Amniotic stem cell (primary cell): ENCODE measurements around the gene ATP1A3.
"Not testable (repeated sequence)": the region's sequence is repeated elsewhere in the genome, so short reads cannot be mapped to it uniquely, and the experiment has no call there.

Experiments
- DNase-seq: peaks from one replicate; lab custom pipeline; 2025; lab: John Stamatoyannopoulos, UW

Gene ATP1A3

GRCh38 chr19:42010245-42011126 is 16.5 kb upstream of the ATP1A3 start:
- DNase-seq = no peak

- DNase-seq = no peak
Measured at GRCh38 chr19:42006569-42006968, 12.5 kb upstream of the ATP1A3 start.

- no peak for DNase-seq
Measured at GRCh38 chr19:42005504-42005903, 11.5 kb upstream of the ATP1A3 start.

GRCh38 chr19:42003506-42004294 is 9.7 kb upstream of the ATP1A3 start:
- DNase-seq = no peak

GRCh38 chr19:41999878-42000208 is 5.8 kb upstream of the ATP1A3 start:
- DNase-seq = no peak

- DNase-seq = no peak
Measured at GRCh38 chr19:41999071-41999877, 5.2 kb upstream of the ATP1A3 start.

GRCh38 chr19:41998246-41999020 is 4.4 kb upstream of the ATP1A3 start:
- no peak for DNase-seq

- no peak for DNase-seq
Measured at GRCh38 chr19:41997851-41998229, 3.8 kb upstream of the ATP1A3 start.

GRCh38 chr19:41997121-41997850 is 3.3 kb upstream of the ATP1A3 start:
- no peak for DNase-seq

GRCh38 chr19:41995959-41996797 is 2.1 kb upstream of the ATP1A3 start:
- DNase-seq = no peak

GRCh38 chr19:41994994-41995958 is 1.2 kb upstream of the ATP1A3 start:
- no peak for DNase-seq

- no peak for DNase-seq
Measured at GRCh38 chr19:41994521-41994971, 516 bp upstream of the ATP1A3 start.

- not testable (repeated sequence) for DNase-seq
Measured at GRCh38 chr19:41991925-41992569, 2.0 kb downstream of the ATP1A3 start.

- no peak for DNase-seq
Measured at GRCh38 chr19:41991025-41991424, 3.0 kb downstream of the ATP1A3 start.

- no peak for DNase-seq
Measured at GRCh38 chr19:41990615-41991014, 3.4 kb downstream of the ATP1A3 start.

- no peak for DNase-seq
Measured at GRCh38 chr19:41990028-41990427, 4.0 kb downstream of the ATP1A3 start.

GRCh38 chr19:41988947-41989346 is 5.1 kb downstream of the ATP1A3 start:
- DNase-seq = no peak

- DNase-seq = no peak
Measured at GRCh38 chr19:41987141-41987860, 6.7 kb downstream of the ATP1A3 start.
